ENCODE data around the gene TBX2. TPM values are rescaled to one million over a fixed set of nuclear protein-coding genes. Genes with fewer than 3 reads are reported as not detected.
"Not testable (repeated sequence)": the region's sequence is repeated elsewhere in the genome, so short reads cannot be mapped to it uniquely, and the experiment has no call there.

The TBX2 gene
- total and polyA plus RNA-seq, 2 of the 13 experiments (the other 11 are each of a cell fraction or from before 2014, with no cell fraction given): 2.8 to 15.3 TPM

DNA sequence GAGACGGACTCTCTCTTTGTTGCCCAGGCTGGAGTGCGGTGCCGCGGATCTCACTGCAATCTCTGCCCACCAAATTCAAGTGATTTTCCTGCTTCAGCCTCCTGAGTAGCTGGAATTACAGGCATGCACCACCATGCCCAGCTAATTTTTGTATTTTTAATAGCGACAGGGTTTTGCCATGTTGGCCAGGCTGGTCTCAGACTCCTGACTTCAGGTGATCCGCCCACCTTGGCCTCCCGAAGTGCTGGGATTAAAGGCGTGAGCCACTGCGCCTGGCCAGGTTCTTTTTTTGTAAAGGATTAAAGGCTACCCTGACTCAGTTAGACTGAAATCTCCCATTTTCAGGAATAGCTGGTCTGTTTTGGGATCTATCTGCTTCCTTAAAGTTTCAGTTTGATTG is 40.1 kb upstream of the TBX2 start:
- ATAC-seq; FAIRE-seq; H3K27ac ChIP-seq (ENCODE audit: extremely low read length, insufficient read depth, low read length); H3K4me2 ChIP-seq (ENCODE audit: low read depth, low read length); H2AFZ ChIP-seq (ENCODE audit: low read length); H3K36me3 ChIP-seq (replicated peaks in 1 of 2; ENCODE audit: control insufficient read depth in 1 of 2, insufficient read depth in 2 of 2, low read length in 2 of 2); in situ Hi-C loops (cut with HindIII; ENCODE audit: extremely low pct_ligation_motif_present, low pct_unique_long_range_greater_than_20kb); CTCF ChIA-PET (ENCODE audit: low intra/inter-chr PET ratio, low total read pairs); intact Hi-C loops (cut with micrococcal nuclease; ENCODE audit: unreplicated experiment); H3K9me3 ChIP-seq (ENCODE audit: low read length); H3K4me3 ChIP-seq (replicated peaks in 1 of 3; ENCODE audit: insufficient read depth in 1 of 3, low read depth in 2 of 3, low read length in 3 of 3); H3K9ac ChIP-seq (ENCODE audit: insufficient read depth, low read depth, low read length); H3K27me3 ChIP-seq (ENCODE audit: control insufficient read depth in 1 of 2, insufficient read depth in 2 of 2, low read length in 2 of 2); BruUV-seq (replicated peaks); H4K20me1 ChIP-seq (ENCODE audit: insufficient read depth, low read length); DNase-seq (ENCODE audit: low spot score); H3K79me2 ChIP-seq (ENCODE audit: insufficient read depth, low read length): not testable (repeated sequence)
- POLR2A ChIA-PET: interaction anchor here (1.6 kb wide), 1 partner anchor 34 kb away, joined by 3 read pairs; no protein-coding TSS in a partner anchor
- 94% methylated on average over 9 of the region's 9 CpGs for WGBS (ENCODE audit: low lambda C conversion rate)
- peaks cover 99% of the 10 kb centered on the region for H3K4me1 ChIP-seq (ENCODE audit: insufficient read depth, low read length)

DNA sequence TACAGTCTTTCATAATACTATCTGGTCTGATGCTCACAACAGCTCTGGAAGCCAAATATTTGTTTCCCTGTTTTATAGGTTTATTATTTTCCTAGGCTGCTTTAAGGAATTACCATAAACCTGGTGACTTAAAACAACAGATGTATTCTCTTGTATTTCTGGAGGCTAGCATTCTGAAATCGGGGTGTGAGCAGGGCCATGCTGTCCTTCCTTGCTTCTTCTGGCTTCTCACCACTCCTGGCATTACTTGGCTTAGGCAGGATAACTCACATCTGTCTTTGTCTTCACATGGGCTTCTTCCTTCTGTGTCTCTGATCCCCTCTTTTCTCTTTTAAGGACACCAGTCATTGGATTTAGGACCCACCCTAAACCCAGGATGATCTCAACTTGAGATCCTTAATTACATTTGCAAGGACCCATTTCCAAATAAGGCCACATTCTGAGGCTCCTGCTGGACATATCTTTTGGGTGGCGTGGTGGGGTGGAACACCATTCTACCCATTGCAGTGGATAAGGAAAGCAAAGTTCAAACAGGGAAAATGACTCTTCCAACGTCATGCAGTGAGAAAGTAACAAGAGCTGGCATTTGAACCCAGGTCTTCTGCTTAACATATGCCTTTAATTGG is 39.2 kb upstream of the TBX2 start:
- no peaks in the 10 kb centered on the region for H3K79me2 ChIP-seq (ENCODE audit: insufficient read depth, low read length)
- CTCF ChIA-PET (ENCODE audit: low intra/inter-chr PET ratio, low total read pairs): no interaction called here

More for the DNA sequence above, 39.2 kb upstream of the TBX2 start:
- POLR2A ChIA-PET: interaction anchor here (6.3 kb wide), 1 partner anchor 39 kb away, joined by 56 read pairs; the partner anchor contains the start of gene TBX2
- Histone ChIP-seq H3K27me3 (ENCODE audit: control insufficient read depth in 1 of 2, insufficient read depth in 2 of 2, low read length in 2 of 2) (no peaks in the 10 kb centered on the region), H3K27ac (ENCODE audit: extremely low read length, insufficient read depth, low read length) (no peak overlapping the region), H4K20me1 (ENCODE audit: insufficient read depth, low read length) (no peaks in the 10 kb centered on the region), H3K4me1 (ENCODE audit: insufficient read depth, low read length) (peaks cover 99% of the 10 kb centered on the region), H3K4me3 (replicated peaks in 1 of 3; ENCODE audit: insufficient read depth in 1 of 3, low read depth in 2 of 3, low read length in 3 of 3) (no peak overlapping the region), H3K4me2 (ENCODE audit: low read depth, low read length) (no peak overlapping the region), H3K36me3 (replicated peaks in 1 of 2; ENCODE audit: control insufficient read depth in 1 of 2, insufficient read depth in 2 of 2, low read length in 2 of 2) (no peaks in the 10 kb centered on the region), H3K9me3 (ENCODE audit: low read length) (no peaks in the 10 kb centered on the region), H3K9ac (ENCODE audit: insufficient read depth, low read depth, low read length) (no peak overlapping the region), H2AFZ (ENCODE audit: low read length) (no peak overlapping the region)
- in situ Hi-C loops (cut with HindIII; ENCODE audit: extremely low pct_ligation_motif_present, low pct_unique_long_range_greater_than_20kb): no loop called here
- intact Hi-C loops (cut with micrococcal nuclease; ENCODE audit: unreplicated experiment): no loop called here
- 89% methylated on average over 3 of the region's 3 CpGs for WGBS (ENCODE audit: low lambda C conversion rate)
- TSS peak; percentile 12 for BruUV-seq (replicated peaks)
- no peak for DNase-seq (ENCODE audit: low spot score)
- no peak for ATAC-seq
- TF ChIP-seq RCOR2 (CRISPR knock-in tag; IDR thresholded peaks at IDR 0.05) (0 out of 2 replicates have a peak, but pooled peaks have one; percentile 6), RBM22 (optimal IDR thresholded peaks at IDR 0.05; ENCODE audit: low read length) (no peak), RELA (CRISPR knock-in tag; IDR thresholded peaks at IDR 0.05) (no peak), ZNF629 (CRISPR knock-in tag; conservative IDR thresholded peaks at IDR 0.05) (peak; percentile 39), FOXA3 (CRISPR knock-in tag; IDR thresholded peaks at IDR 0.05) (no peak), HMG20A (CRISPR knock-in tag; IDR thresholded peaks at IDR 0.05; ENCODE audit: borderline replicate concordance) (0 out of 2 replicates have a peak, but pooled peaks have one; percentile 8)
- no peak for FAIRE-seq
